ENCODE results near the gene ZP1.
"Not testable (repeated sequence)": the region's sequence is repeated elsewhere in the genome, so short reads cannot be mapped to it uniquely, and the experiment has no call there.

ZP1 gene

DNA sequence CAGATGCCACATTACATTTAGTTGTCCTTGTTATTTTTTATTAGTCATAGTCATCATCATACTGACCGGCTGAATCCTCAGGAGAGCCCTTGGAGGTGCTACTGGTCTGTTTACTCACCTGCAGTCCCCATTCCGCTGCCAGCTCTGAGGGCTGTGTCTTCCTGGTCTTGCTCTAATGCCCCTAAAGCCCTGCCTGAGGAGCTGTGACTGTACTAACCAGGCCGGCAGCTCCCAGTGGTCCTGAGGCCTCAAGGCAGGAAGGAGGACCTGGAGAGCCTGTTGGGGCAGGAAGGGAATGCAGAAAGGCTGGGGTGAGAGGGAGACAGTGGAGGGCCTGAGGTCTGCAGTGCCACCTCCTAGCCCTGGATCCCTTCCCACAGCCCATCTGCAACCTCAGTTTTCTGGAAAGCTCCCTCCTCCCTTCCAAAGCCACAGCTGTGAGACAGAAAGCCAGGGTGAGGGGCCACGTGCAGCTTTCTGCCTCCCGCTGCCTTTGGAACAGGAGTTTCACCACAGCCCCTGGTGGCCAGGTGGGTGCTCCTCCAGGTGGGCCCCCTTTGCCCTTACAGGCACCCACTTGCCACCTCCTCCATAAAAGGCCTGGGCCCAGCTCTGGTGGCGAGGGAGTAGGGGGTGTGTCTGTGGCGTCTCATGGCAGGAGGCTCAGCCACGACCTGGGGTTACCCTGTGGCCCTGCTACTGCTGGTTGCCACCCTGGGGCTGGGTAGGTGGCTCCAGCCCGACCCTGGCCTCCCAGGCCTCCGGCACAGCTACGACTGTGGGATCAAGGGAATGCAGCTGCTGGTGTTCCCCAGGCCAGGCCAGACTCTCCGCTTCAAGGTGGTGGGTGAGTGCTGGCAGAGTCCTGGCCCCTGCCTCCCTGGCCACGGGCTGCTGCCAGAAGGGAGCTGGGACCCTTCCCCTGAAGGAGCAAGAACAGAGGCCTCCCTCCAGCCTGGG, at the start of gene ZP1:
Gene ZP1 (plus strand): TSS at position 632 of the 960 bp plus-strand sequence. CDS start 20 bp downstream, at position 652.
- no peak for DNase-seq (ENCODE audit: low read depth)

GRCh38 chr11:60818057-60818456, 49.3 kb upstream of the ZP1 start:
- no peak for DNase-seq (ENCODE audit: low read depth)

DNA sequence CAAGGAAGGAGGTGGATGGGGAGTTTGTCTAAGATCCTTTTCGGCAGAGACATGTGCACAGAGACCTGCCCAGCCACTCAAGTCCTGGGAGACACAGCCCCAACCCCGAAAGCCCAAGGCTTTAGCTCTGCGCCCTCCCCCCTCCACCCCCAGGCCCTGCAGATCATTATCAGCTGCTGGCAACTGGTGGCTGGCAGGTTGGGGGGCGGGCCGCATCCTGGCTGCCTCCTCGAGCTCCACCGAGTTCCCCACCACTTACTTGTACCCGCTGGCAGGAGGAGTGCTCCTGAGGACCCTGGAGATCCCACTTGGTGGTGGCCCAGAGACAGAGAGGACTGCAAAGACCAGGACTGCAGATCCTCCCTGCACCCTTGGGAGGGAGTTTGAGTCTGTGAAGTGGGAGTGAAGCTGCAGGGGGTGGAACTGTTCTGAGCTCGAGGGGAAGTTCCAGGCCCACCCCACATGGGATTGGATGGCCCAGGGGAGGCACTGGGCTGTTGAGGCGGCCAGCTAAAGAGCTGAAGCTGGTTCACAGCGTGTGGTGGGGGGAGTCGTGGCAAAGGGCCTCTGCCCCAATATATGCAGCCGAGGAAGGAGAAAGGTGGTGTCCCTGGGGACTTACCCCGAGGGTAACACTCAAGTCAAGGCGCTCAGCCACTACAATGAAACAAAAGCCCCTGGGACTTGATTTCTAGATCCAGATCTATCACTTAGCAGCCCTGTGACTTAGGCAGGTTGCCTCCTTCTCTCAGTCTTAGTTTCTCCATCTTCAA, 45.3 kb upstream of the ZP1 start:
- no peak for DNase-seq (ENCODE audit: low read depth)

DNA sequence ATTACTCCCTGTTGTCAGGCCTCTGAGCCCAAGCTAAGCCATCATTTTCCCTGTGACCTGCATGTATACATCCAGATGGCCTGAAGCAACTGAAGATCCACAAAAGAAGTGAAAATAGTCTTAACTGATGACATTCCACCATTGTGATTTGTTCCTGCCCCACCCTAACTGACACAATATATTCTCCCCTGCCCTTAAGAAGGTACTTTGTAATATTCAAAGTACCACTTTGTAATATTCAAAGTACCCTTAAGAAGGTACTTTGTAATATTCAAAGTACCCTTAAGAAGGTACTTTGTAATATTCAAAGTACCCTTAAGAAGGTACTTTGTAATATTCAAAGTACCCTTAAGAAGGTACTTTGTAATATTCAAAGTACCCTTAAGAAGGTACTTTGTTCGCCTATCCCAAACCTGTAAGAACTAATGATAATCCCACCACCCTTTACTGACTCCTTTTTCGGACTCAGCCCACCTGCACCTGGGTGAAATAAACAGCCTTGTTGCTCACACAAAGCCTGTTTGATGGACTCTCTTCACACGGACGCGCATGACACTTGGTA, 43.5 kb upstream of the ZP1 start:
- DNase-seq (ENCODE audit: low read depth), result not testable (repeated sequence)

- no peak for DNase-seq (ENCODE audit: low read depth)
These were observed 42.2 kb upstream of the ZP1 start for GRCh38 chr11:60825118-60825517.

DNA sequence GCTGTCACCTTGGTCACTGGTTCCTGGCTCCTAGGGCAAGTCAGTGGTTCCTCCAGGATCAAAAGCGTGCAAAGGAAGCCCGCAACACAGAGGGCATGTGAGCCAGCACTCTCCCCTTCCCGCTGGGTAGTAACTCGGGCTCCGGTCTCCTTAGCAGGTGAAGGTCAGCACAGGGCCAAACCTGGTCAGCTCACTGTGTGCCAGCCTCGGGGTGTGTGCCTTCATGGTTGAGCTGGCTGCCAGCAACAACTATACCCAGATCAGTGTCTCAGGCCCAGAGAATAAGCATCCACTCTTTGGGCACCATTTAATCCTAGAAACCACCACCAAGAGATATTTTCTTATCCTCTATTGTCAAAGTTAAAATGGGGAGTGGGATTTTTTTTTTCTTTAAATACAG, 41.6 kb upstream of the ZP1 start:
- no peak for DNase-seq (ENCODE audit: low read depth)

- no peak for DNase-seq (ENCODE audit: low read depth)
These were observed 36.7 kb upstream of the ZP1 start for GRCh38 chr11:60830478-60831142.

DNA sequence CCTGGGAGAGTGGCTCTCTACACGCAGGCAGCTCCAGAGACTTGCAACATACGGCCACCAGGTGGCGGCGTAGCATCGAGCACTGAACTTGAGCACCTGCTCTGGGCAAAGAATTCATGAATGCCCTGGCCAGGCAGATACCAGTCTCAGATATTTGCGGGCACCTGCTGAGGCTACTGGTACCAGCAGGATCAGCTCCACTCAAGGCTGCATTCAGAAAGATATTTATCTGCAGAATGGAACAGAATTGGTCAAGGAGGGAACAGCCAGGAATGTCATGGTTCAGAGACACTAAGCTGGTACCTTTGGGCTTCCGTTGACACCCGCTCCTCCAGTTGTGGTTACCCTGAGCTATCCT, 36.2 kb upstream of the ZP1 start:
- DNase-seq (ENCODE audit: low read depth), result peak; percentile 62

GRCh38 chr11:60831501-60832079, 35.8 kb upstream of the ZP1 start:
- no peak for DNase-seq (ENCODE audit: low read depth)

- DNase-seq (ENCODE audit: low read depth), result no peak
These were observed 32.4 kb upstream of the ZP1 start for GRCh38 chr11:60834742-60835533.

- DNase-seq (ENCODE audit: low read depth), result no peak
These were observed 31.9 kb upstream of the ZP1 start for GRCh38 chr11:60835534-60835846.

DNA sequence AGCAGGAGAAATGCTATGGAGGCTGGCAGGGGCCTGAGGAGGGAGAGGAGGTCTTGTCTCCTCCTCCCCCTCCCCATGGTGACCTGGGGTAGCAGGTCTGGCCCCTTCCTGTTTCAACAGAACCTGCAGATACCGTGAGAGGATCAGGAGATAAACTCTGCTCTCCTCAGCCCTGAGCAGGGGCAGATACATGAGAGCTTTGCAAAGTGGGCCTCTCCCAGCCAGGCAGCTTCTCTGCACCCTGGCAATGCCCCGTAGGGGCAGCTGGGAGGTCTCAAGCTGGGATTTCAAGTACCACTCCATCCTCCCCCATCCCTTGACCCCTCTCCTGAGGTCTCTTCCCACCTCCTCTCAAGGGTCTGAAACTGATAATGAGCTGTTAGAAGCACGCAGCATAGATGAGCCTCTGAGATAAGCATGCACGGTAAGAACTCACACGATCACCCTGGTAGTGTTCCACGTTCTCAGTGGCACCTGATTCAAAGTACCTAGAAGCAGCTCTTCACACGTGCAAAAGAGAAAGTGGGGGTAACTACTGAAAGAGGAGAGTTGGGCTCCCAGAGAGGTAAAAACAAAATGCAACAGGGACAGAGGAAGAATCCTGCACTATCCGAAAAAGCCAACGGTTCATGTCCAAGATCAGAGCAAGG, 30.4 kb upstream of the ZP1 start:
- no peak for DNase-seq (ENCODE audit: low read depth)

- DNase-seq (ENCODE audit: low read depth), result no peak
These were observed 29.2 kb upstream of the ZP1 start for GRCh38 chr11:60838132-60838531.

GRCh38 chr11:60840470-60841430, 26.6 kb upstream of the ZP1 start:
- no peak for DNase-seq (ENCODE audit: low read depth)

DNA sequence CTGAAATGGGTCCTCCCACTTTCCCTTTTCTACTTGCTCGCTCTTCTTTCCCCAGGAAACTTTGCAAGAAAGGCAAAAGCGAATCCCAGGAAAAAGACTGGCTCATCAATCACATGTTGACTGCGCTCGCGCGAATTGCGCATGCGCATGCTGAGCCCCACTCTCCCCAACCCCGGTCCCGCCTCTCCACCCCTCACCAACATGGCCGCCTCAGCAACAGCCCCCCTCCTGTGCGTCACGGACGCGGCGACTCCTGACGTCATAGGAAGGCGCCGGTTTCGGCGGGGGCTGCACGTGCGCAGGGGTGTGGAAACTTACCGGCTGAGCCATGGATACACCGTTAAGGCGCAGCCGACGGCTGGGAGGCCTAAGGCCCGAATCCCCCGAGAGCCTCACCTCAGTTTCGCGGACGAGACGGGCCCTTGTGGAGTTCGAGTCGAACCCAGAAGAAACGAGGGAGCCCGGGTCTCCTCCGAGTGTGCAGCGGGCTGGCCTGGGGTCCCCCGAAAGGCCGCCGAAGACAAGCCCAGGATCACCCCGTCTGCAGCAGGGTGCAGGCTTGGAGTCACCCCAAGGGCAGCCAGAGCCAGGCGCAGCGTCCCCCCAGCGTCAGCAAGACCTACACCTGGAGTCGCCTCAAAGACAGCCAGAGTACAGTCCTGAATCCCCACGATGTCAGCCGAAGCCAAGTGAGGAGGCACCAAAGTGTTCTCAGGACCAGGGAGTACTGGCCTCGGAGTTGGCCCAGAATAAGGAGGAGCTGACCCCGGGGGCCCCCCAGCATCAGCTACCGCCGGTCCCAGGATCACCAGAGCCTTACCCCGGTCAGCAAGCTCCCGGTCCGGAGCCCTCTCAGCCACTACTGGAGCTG, 25.3 kb upstream of the ZP1 start, which contains the start of gene CCDC86:
Gene CCDC86 (plus strand): TSS at position 317 of the 871 bp plus-strand sequence. CDS start 12 bp downstream, at position 329.
- DNase-seq (ENCODE audit: low read depth), result peak; percentile 83

DNA sequence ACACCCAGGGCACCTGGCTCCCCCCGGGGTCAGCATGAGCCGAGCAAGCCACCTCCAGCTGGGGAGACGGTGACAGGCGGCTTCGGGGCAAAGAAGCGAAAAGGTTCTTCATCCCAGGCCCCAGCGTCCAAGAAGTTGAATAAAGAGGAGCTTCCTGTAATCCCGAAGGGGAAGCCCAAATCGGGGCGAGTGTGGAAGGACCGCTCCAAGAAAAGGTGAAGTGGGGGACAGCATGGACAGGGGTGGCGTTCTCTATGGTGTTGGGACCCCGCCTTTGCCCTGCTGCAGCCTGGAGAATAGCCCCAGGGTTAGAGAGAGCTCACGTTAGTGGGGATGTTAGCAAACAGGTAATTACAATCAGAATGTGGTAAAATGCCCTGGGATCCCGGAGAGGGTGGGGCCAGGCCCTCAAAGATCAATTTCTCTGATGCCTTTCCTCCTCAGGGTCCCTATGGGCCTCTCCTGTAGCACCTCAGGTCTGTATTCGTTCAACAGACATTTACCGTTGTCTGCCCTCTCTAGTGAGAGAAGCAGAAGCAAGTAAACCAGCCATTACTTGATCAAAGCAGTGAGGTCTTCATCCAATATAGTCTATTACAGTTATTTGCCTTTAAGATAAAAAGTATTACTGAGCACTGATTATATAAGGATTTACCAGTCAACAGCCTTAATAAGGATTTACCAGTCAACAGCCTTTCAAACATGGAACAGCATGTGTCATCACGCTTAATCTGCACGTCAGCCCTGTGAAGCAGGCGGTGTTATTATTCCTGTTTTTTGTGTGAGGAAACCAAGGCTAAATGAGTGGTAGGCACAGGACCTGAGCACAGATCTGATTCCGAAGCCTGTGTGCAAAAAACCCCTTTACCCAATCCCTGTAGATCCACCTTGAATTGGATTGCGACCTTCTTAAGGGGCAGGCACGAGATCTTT, 24.4 kb upstream of the ZP1 start:
- DNase-seq (ENCODE audit: low read depth), result no peak
